DMS153 (cell line): Measurements from ENCODE around the gene ECHDC1.
A peak's percentile ranks its signal among the peaks of the same experiment; 100 is the strongest.
"Not testable (repeated sequence)": the region's sequence is repeated elsewhere in the genome, so short reads cannot be mapped to it uniquely, and the experiment has no call there.

ENCODE experiments used
- DNase-seq: peaks from one replicate; lab custom pipeline; 2025; lab: John Stamatoyannopoulos, UW

ECHDC1 gene

GRCh38 chr6:127342946-127343808, at the start of gene ECHDC1:
ECHDC1 (minus strand) TSS chr6:127343609; CDS start chr6:127331028, 12,581 bp downstream.
- peak; percentile 48 for DNase-seq

- no peak for DNase-seq
These were observed 48.9 kb upstream of the ECHDC1 start for GRCh38 chr6:127392301-127392700.

- no peak for DNase-seq
These were observed 47.9 kb upstream of the ECHDC1 start for GRCh38 chr6:127391094-127391953.

- no peak for DNase-seq
These were observed 46.3 kb upstream of the ECHDC1 start for GRCh38 chr6:127389706-127390105.

- no peak for DNase-seq
These were observed 42.4 kb upstream of the ECHDC1 start for GRCh38 chr6:127385668-127386430.

GRCh38 chr6:127384848-127385247, 41.4 kb upstream of the ECHDC1 start:
- DNase-seq = not testable (repeated sequence)

- no peak for DNase-seq
These were observed 40.6 kb upstream of the ECHDC1 start for GRCh38 chr6:127383988-127384387.

GRCh38 chr6:127382413-127382812, 39.0 kb upstream of the ECHDC1 start:
- DNase-seq = no peak

GRCh38 chr6:127381384-127381783, 38.0 kb upstream of the ECHDC1 start:
- DNase-seq = no peak

- DNase-seq = no peak
These were observed 33.3 kb upstream of the ECHDC1 start for GRCh38 chr6:127376685-127377084.

GRCh38 chr6:127367023-127367375, 23.6 kb upstream of the ECHDC1 start:
- DNase-seq = no peak

- DNase-seq = no peak
These were observed 23.0 kb upstream of the ECHDC1 start for GRCh38 chr6:127366282-127367022.

- no peak for DNase-seq
These were observed 22.5 kb upstream of the ECHDC1 start for GRCh38 chr6:127365874-127366273.

- no peak for DNase-seq
These were observed 9.1 kb upstream of the ECHDC1 start for GRCh38 chr6:127352524-127352923.

GRCh38 chr6:127349980-127350379, 6.6 kb upstream of the ECHDC1 start:
- DNase-seq = no peak

GRCh38 chr6:127348028-127348661, 4.7 kb upstream of the ECHDC1 start:
- DNase-seq = no peak

GRCh38 chr6:127347178-127347577, 3.8 kb upstream of the ECHDC1 start:
- no peak for DNase-seq

- no peak for DNase-seq
These were observed 2.1 kb upstream of the ECHDC1 start for GRCh38 chr6:127345521-127345920.

- no peak for DNase-seq
These were observed 625 bp upstream of the ECHDC1 start for GRCh38 chr6:127343809-127344659.

GRCh38 chr6:127342296-127342945, 988 bp downstream of the ECHDC1 start:
- DNase-seq = no peak
